Heart left ventricle (tissue), 13 donors: ENCODE measurements around the gene FBXO4.

Experiments used
- POLR2A ChIP-seq, 2 donors: fragments of 450-650 bp; IDR thresholded peaks; one replicate each; pipeline ENCODE4 v1.6.1; 2017; ENCODE audit warnings: antibody characterized with exemption in 2 of 2, mild to moderate bottlenecking in 2 of 2, moderate library complexity in 2 of 2
- TF ChIP-seq, protein P1 (sequence below), 12 donors: fragments of 200-600 bp; sonication (generic) in 4 of 12; IDR thresholded peaks; one replicate each; pipeline versions ENCODE4 v1.5.0 to v1.8.0; 2018 to 2022; ENCODE audit warnings: antibody characterized with exemption in 12 of 12, mild to moderate bottlenecking in 5 of 12
- donor health status: ischemic (EF 13 %, LVEDD 7.1; RV severe dilation, severe dysfunction).
- donor health status: DM: no; HTN: yes; CAD: no.
- donor health status: DM: no; HTN: no; CAD: no.
- donor health status: ischemic (EF 25% LVEDD 6.9; RV normal size, moderate dysfunction).
- donor health status: ischemic (EF 25% LVEDD 5.7; RV mildly dilated, moderate dysfunction).
- donor health status: ischemic (EF 35%, LVEDD 5.7; RV mildly dilated, moderate dysfunction).
- donor health status: nonischemic (EF 11% LVEDD 7.7; RV severe dilation, severe dysfunction).
- donor health status: DM: yes; HTN: yes; CAD: no.
- donor health status: PGD.
- donor health status: ischemic (EF 29% LVEDD 5.4; RV normal size, mild dysfunction).
- donor health status: nonischemic (EF 23%, LVEDD 6.1; RV moderate dilation, normal function).

DNA sequence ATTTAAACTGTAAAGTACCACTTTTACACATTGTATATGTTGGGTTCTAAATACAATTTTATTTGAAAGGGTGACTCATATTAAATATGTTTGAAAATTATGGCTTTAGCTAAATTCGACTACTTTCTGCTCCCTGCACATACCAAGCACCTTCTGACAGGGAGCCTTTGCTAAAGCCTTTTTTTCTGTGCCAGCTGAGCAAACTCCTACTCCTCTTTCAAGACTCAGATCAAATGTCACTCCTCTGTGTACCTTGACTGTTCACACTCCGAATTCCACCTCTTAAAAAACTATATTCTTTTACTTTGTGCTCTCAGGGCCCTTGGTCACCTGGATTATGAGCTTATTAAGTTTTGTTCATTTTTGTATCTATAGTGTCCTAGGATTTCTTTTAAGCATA is 48.4 kb upstream of the FBXO4 start:
- TF ChIP-seq, protein P1, sequence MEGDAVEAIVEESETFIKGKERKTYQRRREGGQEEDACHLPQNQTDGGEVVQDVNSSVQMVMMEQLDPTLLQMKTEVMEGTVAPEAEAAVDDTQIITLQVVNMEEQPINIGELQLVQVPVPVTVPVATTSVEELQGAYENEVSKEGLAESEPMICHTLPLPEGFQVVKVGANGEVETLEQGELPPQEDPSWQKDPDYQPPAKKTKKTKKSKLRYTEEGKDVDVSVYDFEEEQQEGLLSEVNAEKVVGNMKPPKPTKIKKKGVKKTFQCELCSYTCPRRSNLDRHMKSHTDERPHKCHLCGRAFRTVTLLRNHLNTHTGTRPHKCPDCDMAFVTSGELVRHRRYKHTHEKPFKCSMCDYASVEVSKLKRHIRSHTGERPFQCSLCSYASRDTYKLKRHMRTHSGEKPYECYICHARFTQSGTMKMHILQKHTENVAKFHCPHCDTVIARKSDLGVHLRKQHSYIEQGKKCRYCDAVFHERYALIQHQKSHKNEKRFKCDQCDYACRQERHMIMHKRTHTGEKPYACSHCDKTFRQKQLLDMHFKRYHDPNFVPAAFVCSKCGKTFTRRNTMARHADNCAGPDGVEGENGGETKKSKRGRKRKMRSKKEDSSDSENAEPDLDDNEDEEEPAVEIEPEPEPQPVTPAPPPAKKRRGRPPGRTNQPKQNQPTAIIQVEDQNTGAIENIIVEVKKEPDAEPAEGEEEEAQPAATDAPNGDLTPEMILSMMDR (IDR thresholded peaks at IDR 0.05), result no peak
- no peak for TF ChIP-seq POLR2A (IDR thresholded peaks at IDR 0.05)
